GM21619 (cell line): ENCODE measurements around the gene PARD6G.

ENCODE experiments used
- ATAC-seq: cut with Tn5 transposase; IDR thresholded peaks from one replicate; pipeline ENCODE4 v1.9.1; 2021; ENCODE audit not compliant: unreplicated experiment

Gene PARD6G

GRCh38 chr18:80157708-80158343, 89.5 kb downstream of the PARD6G start:
- no peak for ATAC-seq

DNA sequence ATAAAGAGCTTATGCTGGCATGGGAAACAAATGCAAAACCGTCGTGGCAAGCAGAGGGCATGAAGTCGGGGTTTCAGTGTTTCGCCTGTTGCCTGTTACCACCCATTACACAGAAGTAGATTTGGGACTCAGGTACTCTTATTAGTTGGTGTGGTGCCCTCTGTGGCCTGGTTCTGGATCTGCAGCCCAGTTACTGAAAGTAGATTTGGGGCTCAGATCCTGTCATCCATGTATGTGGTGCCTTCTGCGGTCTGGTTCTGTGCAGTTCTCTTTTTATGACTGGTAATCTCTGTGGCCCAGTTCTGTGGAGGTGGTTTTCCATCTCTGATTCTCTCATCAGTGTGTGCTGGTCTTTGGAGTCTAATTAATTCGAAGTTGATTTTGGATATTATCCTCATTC, 93.0 kb downstream of the PARD6G start:
- peak; percentile 79 for ATAC-seq

DNA sequence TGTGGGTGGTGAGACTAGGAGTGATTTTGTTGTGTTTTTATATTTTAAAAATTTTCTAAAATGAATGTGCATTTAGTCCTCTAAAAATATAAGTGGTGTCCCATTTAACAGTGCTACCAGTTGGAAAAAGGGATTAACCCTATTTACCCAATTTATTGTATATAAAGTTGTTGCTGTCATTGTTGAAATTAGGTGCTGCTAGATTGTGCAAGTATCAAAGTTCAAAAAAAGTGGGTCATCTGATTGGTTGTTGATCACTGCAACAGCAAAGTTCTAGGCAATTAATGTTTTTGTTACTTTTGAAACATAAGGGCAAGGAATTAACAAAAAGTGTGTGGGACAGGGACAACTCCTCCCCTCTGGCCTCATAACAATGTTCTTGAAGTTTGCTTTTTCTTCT, 97.6 kb downstream of the PARD6G start:
- ATAC-seq = no peak

- ATAC-seq = no peak
These were observed 98.8 kb downstream of the PARD6G start for GRCh38 chr18:80148326-80149199.

- peak; percentile 83 for ATAC-seq
These were observed 99.6 kb downstream of the PARD6G start for GRCh38 chr18:80147418-80148325.

DNA sequence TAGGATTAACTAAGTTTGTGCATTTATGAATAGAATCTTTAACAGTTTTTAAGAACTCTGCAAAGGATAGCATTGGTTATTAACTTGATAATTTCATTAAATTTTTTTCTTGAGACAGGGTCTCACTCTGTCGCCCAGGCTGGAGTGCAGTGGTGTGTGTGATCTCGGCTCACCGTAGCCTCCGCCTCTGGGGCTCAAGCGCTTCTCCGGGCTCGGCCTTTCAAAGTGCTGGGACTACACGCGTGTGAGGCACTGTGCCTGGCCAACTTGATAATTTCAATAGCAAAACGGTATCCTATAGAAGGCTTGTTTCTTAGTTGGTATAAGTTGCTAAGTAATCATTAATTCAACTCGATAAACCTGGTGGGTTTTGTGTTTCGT, 100.3 kb downstream of the PARD6G start:
- peak; percentile 25 for ATAC-seq

- no peak for ATAC-seq
These were observed 102.0 kb downstream of the PARD6G start for GRCh38 chr18:80145196-80145804.

DNA sequence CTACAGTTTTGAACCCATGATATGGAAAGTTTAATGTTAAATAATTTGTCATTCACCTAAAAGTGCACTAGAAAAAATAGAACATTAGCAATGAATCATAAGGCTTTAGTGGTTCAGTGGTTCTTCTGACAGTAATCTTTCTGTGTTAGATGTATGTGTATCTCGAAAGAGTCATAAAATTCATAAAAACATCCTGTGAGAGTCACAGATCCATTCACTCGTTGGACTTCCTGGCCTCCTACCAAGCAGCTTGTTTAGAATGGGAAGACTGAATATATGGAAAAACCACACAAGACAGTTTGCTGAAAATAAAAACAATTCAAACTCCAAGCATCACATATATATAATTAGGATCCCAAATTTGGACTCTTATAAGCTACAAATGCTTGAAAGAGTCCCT, 103.4 kb downstream of the PARD6G start:
- no peak for ATAC-seq

- no peak for ATAC-seq
These were observed 106.8 kb downstream of the PARD6G start for GRCh38 chr18:80140455-80140985.

DNA sequence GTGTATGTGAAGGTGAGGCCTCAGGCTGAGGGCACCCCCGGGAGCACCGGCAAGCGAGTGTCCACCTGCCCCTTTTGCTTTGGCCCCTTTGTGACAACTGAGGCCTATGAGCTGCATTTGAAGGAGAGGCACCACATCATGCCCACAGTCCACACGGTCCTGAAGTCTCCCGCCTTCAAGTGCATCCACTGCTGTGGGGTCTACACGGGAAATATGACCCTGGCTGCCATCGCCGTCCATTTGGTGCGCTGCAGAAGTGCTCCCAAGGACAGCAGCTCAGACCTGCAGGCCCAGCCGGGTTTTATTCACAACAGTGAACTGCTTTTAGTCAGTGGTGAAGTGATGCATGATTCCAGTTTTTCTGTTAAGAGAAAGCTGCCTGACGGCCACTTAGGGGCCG, 109.3 kb downstream of the PARD6G start:
- no peak for ATAC-seq

DNA sequence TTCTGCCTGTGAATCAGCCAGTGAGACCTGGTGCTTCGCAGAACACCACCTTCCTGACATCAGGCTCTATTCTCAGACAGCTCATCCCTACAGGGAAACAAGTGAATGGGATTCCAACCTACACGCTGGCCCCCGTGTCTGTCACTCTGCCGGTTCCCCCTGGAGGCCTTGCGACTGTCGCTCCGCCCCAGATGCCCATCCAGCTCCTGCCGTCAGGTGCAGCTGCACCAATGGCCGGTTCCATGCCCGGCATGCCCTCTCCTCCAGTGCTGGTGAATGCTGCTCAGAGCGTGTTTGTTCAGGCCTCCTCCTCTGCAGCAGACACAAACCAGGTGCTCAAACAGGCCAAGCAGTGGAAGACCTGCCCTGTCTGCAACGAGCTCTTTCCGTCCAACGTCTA, 110.2 kb downstream of the PARD6G start:
- ATAC-seq = no peak

GRCh38 chr18:80136679-80137078, 110.6 kb downstream of the PARD6G start:
- ATAC-seq = no peak

GRCh38 chr18:80135136-80135535, 112.2 kb downstream of the PARD6G start:
- ATAC-seq = no peak

GRCh38 chr18:80133124-80133523, 114.2 kb downstream of the PARD6G start:
- no peak for ATAC-seq

DNA sequence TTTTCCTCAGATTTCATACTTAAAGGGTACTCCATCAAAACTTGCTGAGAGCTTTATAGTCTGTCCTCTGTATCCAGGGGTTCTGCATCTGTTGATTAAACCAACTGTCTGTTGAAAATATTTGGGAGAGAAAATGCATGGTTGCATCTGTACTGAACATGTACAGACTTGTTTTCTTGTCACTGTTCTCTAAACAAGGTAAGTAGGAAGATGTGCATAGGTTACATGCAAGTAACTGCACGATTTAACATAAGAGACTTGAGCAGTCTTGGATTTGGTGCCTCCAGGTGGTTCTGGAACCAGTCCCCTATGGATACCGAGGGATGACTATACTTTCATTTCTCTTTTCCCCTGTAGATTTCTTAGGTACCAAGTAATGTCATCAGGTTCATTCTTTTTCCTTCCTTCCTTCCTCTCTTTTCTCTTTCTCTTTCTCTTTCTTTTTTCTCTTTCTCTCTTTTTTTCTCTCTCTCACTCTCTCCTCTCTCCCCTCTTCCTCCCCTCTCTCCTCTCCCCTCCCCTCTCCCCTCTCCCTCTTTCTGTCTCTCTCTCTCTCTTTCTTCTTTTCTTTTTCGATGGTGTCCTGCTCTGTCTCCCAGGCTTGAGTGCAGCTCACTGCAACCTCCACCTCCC, 115.0 kb downstream of the PARD6G start:
- ATAC-seq = no peak

- ATAC-seq = no peak
These were observed 116.8 kb downstream of the PARD6G start for GRCh38 chr18:80130555-80130954.

GRCh38 chr18:80129672-80130367, 117.5 kb downstream of the PARD6G start:
- ATAC-seq = no peak

- ATAC-seq = no peak
These were observed 119.7 kb downstream of the PARD6G start for GRCh38 chr18:80127635-80128034.

DNA sequence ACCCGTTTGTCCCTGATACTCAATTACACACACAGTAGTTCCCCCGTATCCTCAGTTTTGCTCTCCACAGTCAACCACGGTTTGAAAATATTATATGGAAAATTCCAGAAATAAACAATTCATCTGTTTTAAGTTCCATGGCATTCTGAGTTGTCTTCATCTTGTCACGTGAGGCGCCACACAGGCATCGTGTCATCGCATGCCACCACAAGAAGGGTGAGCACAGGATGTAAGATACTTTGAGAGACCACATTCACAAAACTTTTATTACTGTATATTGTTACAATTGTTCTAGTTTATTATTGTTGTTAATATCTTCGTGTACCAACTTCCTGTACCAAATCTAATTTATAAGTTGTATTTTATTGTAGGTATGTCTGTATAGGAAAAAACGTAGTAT, 120.5 kb downstream of the PARD6G start:
- ATAC-seq = no peak

DNA sequence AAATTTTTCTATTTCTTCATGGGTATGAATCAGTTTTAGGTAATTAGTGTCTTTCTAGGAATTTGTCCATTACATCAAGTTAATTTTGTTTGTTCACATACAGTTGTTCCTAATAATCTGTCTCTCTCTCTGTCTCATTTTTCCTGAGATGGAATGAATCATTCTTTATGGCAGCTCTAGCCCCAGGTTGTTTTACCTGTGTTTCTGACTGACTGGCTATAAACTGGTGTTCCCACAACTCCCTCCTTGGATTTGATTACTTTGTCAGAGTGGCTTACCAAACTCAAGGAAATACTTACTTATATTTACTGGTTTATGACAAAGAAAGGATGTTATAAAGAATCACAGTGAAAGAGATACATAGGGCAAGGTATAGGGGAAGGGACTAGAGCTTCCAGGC, 123.2 kb downstream of the PARD6G start:
- ATAC-seq = no peak
